Measurements from ENCODE around the gene RBKS.
"Not testable (repeated sequence)": the region's sequence is repeated elsewhere in the genome, so short reads cannot be mapped to it uniquely, and the experiment has no call there.

Gene RBKS

GRCh38 chr2:27881815-27882583 is 8.2 kb downstream of the RBKS start:
- not testable (repeated sequence) for H3K27ac ChIP-seq, H3K4me3 ChIP-seq

- H3K4me3 ChIP-seq = no peak overlapping the region
- no peak overlapping the region for H3K27ac ChIP-seq
These were observed 11.4 kb downstream of the RBKS start for GRCh38 chr2:27878825-27879224.

- H3K27ac ChIP-seq = no peak overlapping the region
- no peak overlapping the region for H3K4me3 ChIP-seq
These were observed 14.9 kb downstream of the RBKS start for GRCh38 chr2:27875089-27875881.

- Histone ChIP-seq H3K4me3 (no peak overlapping the region), H3K27ac (no peak overlapping the region)
These were observed 17.1 kb downstream of the RBKS start for GRCh38 chr2:27873091-27873490.

- Histone ChIP-seq H3K4me3 (no peak overlapping the region), H3K27ac (no peak overlapping the region)
These were observed 18.4 kb downstream of the RBKS start for GRCh38 chr2:27871802-27872201.

- Histone ChIP-seq H3K27ac (no peak overlapping the region), H3K4me3 (no peak overlapping the region)
These were observed 19.5 kb downstream of the RBKS start for GRCh38 chr2:27870724-27871123.

GRCh38 chr2:27869763-27870162 is 20.4 kb downstream of the RBKS start:
- Histone ChIP-seq H3K27ac (no peak overlapping the region), H3K4me3 (no peak overlapping the region)

GRCh38 chr2:27866237-27866636 is 23.9 kb downstream of the RBKS start:
- Histone ChIP-seq H3K4me3 (no peak overlapping the region), H3K27ac (no peak overlapping the region)

GRCh38 chr2:27863955-27864354 is 26.2 kb downstream of the RBKS start:
- not testable (repeated sequence) for H3K27ac ChIP-seq

GRCh38 chr2:27863146-27863545 is 27.0 kb downstream of the RBKS start:
- Histone ChIP-seq H3K4me3 (no peak overlapping the region), H3K27ac (no peak overlapping the region)

More at GRCh38 chr2:27863955-27864354, 26.2 kb downstream of the RBKS start:
- not testable (repeated sequence) for H3K4me3 ChIP-seq

GRCh38 chr2:27860111-27860510 is 30.1 kb downstream of the RBKS start:
- Histone ChIP-seq H3K4me3 (no peak overlapping the region), H3K27ac (no peak overlapping the region)

- no peak overlapping the region for H3K27ac ChIP-seq
- H3K4me3 ChIP-seq = no peak overlapping the region
These were observed 32.6 kb downstream of the RBKS start for GRCh38 chr2:27857417-27858172.

- Histone ChIP-seq H3K4me3 (no peak overlapping the region), H3K27ac (no peak overlapping the region)
These were observed 33.2 kb downstream of the RBKS start for GRCh38 chr2:27856956-27857355.

- H3K4me3 ChIP-seq = no peak overlapping the region
- no peak overlapping the region for H3K27ac ChIP-seq
These were observed 33.8 kb downstream of the RBKS start for GRCh38 chr2:27856386-27856785.

- Histone ChIP-seq H3K27ac (no peak overlapping the region), H3K4me3 (no peak overlapping the region)
These were observed 34.7 kb downstream of the RBKS start for GRCh38 chr2:27855476-27855875.

GRCh38 chr2:27854229-27854862 is 35.8 kb downstream of the RBKS start:
- H3K4me3 ChIP-seq = no peak overlapping the region
- H3K27ac ChIP-seq = no peak overlapping the region

- no peak overlapping the region for H3K27ac ChIP-seq
These were observed 37.5 kb downstream of the RBKS start for GRCh38 chr2:27852691-27853090.

GRCh38 chr2:27849558-27850205 is 40.5 kb downstream of the RBKS start:
- Histone ChIP-seq H3K27ac (no peak overlapping the region), H3K4me3 (no peak overlapping the region)

More at GRCh38 chr2:27852691-27853090, 37.5 kb downstream of the RBKS start:
- H3K4me3 ChIP-seq = no peak overlapping the region

- Histone ChIP-seq H3K4me3 (no peak overlapping the region), H3K27ac (no peak overlapping the region)
These were observed 42.9 kb downstream of the RBKS start for GRCh38 chr2:27847333-27847732.

Data from skin epidermis (tissue), 12 donors.